Measurements from ENCODE around the gene LCE7A.
A peak's percentile ranks its signal among the peaks of the same experiment; 100 is the strongest.

The LCE7A gene

DNA sequence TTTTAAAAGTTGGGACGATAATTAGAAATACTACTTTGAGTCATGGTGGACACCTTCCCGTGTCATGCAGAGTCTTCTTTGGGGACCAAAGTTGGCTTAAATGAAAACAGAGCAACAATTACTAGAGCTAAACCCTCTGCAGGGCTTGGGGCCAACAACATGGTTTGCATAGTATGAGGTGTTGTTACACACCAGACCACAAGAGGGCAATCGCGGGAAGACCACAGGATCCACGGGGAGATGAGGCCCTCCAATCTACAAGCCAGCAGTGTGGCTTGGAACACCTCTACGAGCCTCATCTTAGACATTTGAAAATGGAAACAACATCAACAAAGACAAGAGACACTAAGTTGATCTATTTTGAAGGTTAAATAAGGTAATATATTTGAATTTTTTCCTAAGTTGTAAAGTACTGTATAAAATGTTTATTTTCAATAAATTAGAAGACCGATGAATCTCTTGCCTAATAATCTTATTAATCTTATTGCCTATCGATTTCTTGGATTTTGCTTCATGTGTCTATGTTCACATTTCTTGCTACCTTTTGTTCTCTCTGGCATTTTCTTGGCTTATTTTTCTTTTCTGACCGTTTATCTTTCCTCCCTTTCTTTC lies 10.1 kb downstream of the LCE7A start:
- Histone ChIP-seq H3K79me2 (ENCODE audit: insufficient read depth, low read length) (no peaks in the 10 kb centered on the region), H3K4me1 (ENCODE audit: insufficient read depth, low read length, severe bottlenecking) (no peaks in the 10 kb centered on the region), H3K9ac (ENCODE audit: low read length) (no peak overlapping the region), H3F3A (ENCODE audit: insufficient read depth, low read length) (no peaks in the 10 kb centered on the region), H4K20me1 (ENCODE audit: insufficient read depth, low read length) (no peaks in the 10 kb centered on the region), H3K4me3 (ENCODE audit: low read depth, low read length, poor library complexity, severe bottlenecking) (no peak overlapping the region), H3K27me3 (ENCODE audit: insufficient read depth, low read length) (no peaks in the 10 kb centered on the region), H3K4me2 (ENCODE audit: low read length) (no peak overlapping the region), H2AFZ (ENCODE audit: low read length) (no peak overlapping the region), H3K36me3 (ENCODE audit: insufficient read depth, low read length) (no peaks in the 10 kb centered on the region), H3K9me3 (ENCODE audit: low read length) (no peaks in the 10 kb centered on the region), H3K27ac (ENCODE audit: low read depth, low read length, poor library complexity, severe bottlenecking) (no peak overlapping the region), H3K9me2 (ENCODE audit: low read depth, low read length) (no peaks in the 10 kb centered on the region)
- TF ChIP-seq, protein P1, sequence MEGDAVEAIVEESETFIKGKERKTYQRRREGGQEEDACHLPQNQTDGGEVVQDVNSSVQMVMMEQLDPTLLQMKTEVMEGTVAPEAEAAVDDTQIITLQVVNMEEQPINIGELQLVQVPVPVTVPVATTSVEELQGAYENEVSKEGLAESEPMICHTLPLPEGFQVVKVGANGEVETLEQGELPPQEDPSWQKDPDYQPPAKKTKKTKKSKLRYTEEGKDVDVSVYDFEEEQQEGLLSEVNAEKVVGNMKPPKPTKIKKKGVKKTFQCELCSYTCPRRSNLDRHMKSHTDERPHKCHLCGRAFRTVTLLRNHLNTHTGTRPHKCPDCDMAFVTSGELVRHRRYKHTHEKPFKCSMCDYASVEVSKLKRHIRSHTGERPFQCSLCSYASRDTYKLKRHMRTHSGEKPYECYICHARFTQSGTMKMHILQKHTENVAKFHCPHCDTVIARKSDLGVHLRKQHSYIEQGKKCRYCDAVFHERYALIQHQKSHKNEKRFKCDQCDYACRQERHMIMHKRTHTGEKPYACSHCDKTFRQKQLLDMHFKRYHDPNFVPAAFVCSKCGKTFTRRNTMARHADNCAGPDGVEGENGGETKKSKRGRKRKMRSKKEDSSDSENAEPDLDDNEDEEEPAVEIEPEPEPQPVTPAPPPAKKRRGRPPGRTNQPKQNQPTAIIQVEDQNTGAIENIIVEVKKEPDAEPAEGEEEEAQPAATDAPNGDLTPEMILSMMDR (IDR thresholded peaks at IDR 0.05; ENCODE audit: low read length), result peak; percentile 67
- TF ChIP-seq EZH2 (IDR thresholded peaks at IDR 0.05; ENCODE audit: borderline replicate concordance, low read length), result no peak

DNA sequence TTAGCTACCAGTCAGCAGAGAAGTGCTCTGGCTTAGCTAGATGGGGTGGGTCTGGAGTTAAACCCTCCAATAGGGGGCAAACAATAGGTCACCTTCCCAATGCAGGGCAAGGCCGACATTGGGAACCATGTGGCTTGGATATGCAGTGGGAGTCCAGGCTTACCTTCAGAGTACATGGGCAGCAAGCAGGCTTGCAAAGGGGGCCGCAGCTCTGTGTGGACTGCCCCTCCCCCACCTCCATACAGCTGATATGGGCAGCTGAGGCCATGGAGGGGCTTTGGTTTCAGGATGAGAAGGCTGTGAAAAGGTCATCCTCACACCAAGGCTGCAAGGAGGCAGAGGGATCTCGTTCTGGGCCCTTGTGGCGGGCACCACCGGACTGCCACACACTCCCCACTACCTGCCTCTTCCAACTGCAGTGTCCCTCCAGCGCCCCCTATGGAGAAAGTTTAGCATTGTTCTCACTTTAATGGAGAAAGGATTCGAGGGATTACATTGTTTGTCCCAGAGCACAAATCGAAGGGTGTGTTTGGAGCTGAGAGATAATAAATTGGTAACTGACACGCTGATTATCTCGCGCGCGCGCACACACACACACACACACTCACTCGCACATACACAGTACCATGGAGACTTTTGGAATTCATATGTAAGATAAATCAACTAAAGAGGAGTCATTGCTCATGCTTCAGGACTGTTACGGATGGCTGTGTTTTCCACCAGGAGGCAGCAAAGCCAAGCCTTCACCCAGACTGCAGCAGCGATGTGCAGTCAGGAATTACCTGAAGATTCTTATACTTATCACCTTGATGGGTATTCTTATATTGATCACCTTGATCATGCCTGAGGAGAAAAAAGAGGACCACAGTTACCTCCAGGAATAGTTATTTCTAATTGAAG lies 11.3 kb downstream of the LCE7A start:
- no peaks in the 10 kb centered on the region for H3K9me3 ChIP-seq (ENCODE audit: low read length)
- H3K27me3 ChIP-seq (ENCODE audit: insufficient read depth, low read length), result no peaks in the 10 kb centered on the region
- no peaks in the 10 kb centered on the region for H3F3A ChIP-seq (ENCODE audit: insufficient read depth, low read length)
- H3K27ac ChIP-seq (ENCODE audit: low read depth, low read length, poor library complexity, severe bottlenecking), result no peak overlapping the region
- H3K79me2 ChIP-seq (ENCODE audit: insufficient read depth, low read length), result no peaks in the 10 kb centered on the region
- H3K4me1 ChIP-seq (ENCODE audit: insufficient read depth, low read length, severe bottlenecking), result no peaks in the 10 kb centered on the region
- H3K9ac ChIP-seq (ENCODE audit: low read length), result no peak overlapping the region
- TF ChIP-seq EZH2 (IDR thresholded peaks at IDR 0.05; ENCODE audit: borderline replicate concordance, low read length), result no peak
- TF ChIP-seq, protein P1 (IDR thresholded peaks at IDR 0.05; ENCODE audit: low read length), result peak; percentile 68
- no peak overlapping the region for H3K4me2 ChIP-seq (ENCODE audit: low read length)
- no peak overlapping the region for H2AFZ ChIP-seq (ENCODE audit: low read length)
- H3K4me3 ChIP-seq (ENCODE audit: low read depth, low read length, poor library complexity, severe bottlenecking), result no peak overlapping the region
- no peaks in the 10 kb centered on the region for H3K9me2 ChIP-seq (ENCODE audit: low read depth, low read length)
- no peaks in the 10 kb centered on the region for H4K20me1 ChIP-seq (ENCODE audit: insufficient read depth, low read length)
- no peaks in the 10 kb centered on the region for H3K36me3 ChIP-seq (ENCODE audit: insufficient read depth, low read length)

- H3K27me3 ChIP-seq (ENCODE audit: insufficient read depth, low read length), result no peaks in the 10 kb centered on the region
- H4K20me1 ChIP-seq (ENCODE audit: insufficient read depth, low read length), result no peaks in the 10 kb centered on the region
- H3K4me2 ChIP-seq (ENCODE audit: low read length), result no peak overlapping the region
- no peaks in the 10 kb centered on the region for H3K9me3 ChIP-seq (ENCODE audit: low read length)
- H3K9me2 ChIP-seq (ENCODE audit: low read depth, low read length), result no peaks in the 10 kb centered on the region
- H2AFZ ChIP-seq (ENCODE audit: low read length), result no peak overlapping the region
- H3K79me2 ChIP-seq (ENCODE audit: insufficient read depth, low read length), result no peaks in the 10 kb centered on the region
- H3K9ac ChIP-seq (ENCODE audit: low read length), result no peak overlapping the region
- H3K36me3 ChIP-seq (ENCODE audit: insufficient read depth, low read length), result no peaks in the 10 kb centered on the region
- no peak overlapping the region for H3K4me3 ChIP-seq (ENCODE audit: low read depth, low read length, poor library complexity, severe bottlenecking)
- no peaks in the 10 kb centered on the region for H3K4me1 ChIP-seq (ENCODE audit: insufficient read depth, low read length, severe bottlenecking)
- no peaks in the 10 kb centered on the region for H3F3A ChIP-seq (ENCODE audit: insufficient read depth, low read length)
- TF ChIP-seq, protein P1 (IDR thresholded peaks at IDR 0.05; ENCODE audit: low read length), result no peak
- no peak for TF ChIP-seq EZH2 (IDR thresholded peaks at IDR 0.05; ENCODE audit: borderline replicate concordance, low read length)
- H3K27ac ChIP-seq (ENCODE audit: low read depth, low read length, poor library complexity, severe bottlenecking), result no peak overlapping the region
Measured at GRCh38 chr1:152871731-152872126, 11.9 kb downstream of the LCE7A start.

Data from OCI-LY1 (cell line).